ENCODE measurements around the gene IFNAR2.

- no peak for TF ChIP-seq CTCF (IDR thresholded peaks at IDR 0.05)
- no peak for TF ChIP-seq ZFX (IDR thresholded peaks at IDR 0.05; ENCODE audit: borderline replicate concordance)
Observed at GRCh38 chr21:33199100-33199464, 30.7 kb upstream of the IFNAR2 start.

Measured in 22Rv1 (cell line).